Ishikawa (cell line): Measurements from ENCODE around the gene SLK.

Experiments used
- CEBPB ChIP-seq: IDR thresholded peaks from 2 replicates; pipeline ENCODE4 v1.6.1; 2012
- CREB1 ChIP-seq: IDR thresholded peaks from 2 replicates; pipeline ENCODE4 v1.6.1; 2012; ENCODE audit warnings: low read depth
- EGR1 ChIP-seq: IDR thresholded peaks from 2 replicates; pipeline ENCODE4 v1.6.1; 2012
- EP300 ChIP-seq: IDR thresholded peaks from 2 replicates; pipeline ENCODE4 v1.6.1; 2012; ENCODE audit warnings: borderline replicate concordance
- FOXM1 ChIP-seq: IDR thresholded peaks from 2 replicates; pipeline ENCODE4 v1.6.1; 2012; ENCODE audit warnings: low read depth, borderline replicate concordance
- MAX ChIP-seq: IDR thresholded peaks from 2 replicates; pipeline ENCODE4 v1.6.1; 2012
- NFIC ChIP-seq: IDR thresholded peaks from 2 replicates; pipeline ENCODE4 v1.6.1; 2012
- RAD21 ChIP-seq: IDR thresholded peaks from 2 replicates; pipeline ENCODE4 v1.6.1; 2012; ENCODE audit warnings: low read depth
- REST ChIP-seq: IDR thresholded peaks from 2 replicates; pipeline ENCODE4 v1.6.1; 2012; ENCODE audit warnings: low read depth, mild to moderate bottlenecking
- TAF1 ChIP-seq: IDR thresholded peaks from 2 replicates; pipeline ENCODE4 v1.6.1; 2012; ENCODE audit warnings: low read depth, mild to moderate bottlenecking
- TCF12 ChIP-seq: IDR thresholded peaks from 2 replicates; pipeline ENCODE4 v1.6.1; 2012; ENCODE audit warnings: low read depth
- TEAD4 ChIP-seq: IDR thresholded peaks from 2 replicates; pipeline ENCODE4 v1.6.1; 2012
- USF1 ChIP-seq: IDR thresholded peaks from 2 replicates; pipeline ENCODE4 v1.6.1; 2012
- YY1 ChIP-seq: IDR thresholded peaks from 2 replicates; pipeline ENCODE4 v1.6.1; 2012; ENCODE audit warnings: low read depth
- ZBTB7A ChIP-seq: IDR thresholded peaks from 2 replicates; pipeline ENCODE4 v1.6.1; 2012; ENCODE audit warnings: low read depth

The SLK gene

GRCh38 chr10:103947799-103948516, 19.0 kb upstream of the SLK start:
- no peak for TF ChIP-seq YY1
- no peak for TF ChIP-seq RAD21
- no peak for TF ChIP-seq USF1
- TF ChIP-seq MAX, result no peak
- TF ChIP-seq CREB1, result no peak
- TF ChIP-seq ZBTB7A, result no peak
- TF ChIP-seq EP300, result no peak
- TF ChIP-seq FOXM1, result no peak
- TF ChIP-seq NFIC, result no peak
- no peak for TF ChIP-seq REST
- no peak for TF ChIP-seq TAF1
- no peak for TF ChIP-seq TCF12
- no peak for TF ChIP-seq TEAD4
- TF ChIP-seq CEBPB, result no peak

GRCh38 chr10:103949728-103950127, 17.2 kb upstream of the SLK start:
- TF ChIP-seq FOXM1 (no peak), YY1 (no peak), USF1 (no peak), NFIC (no peak), EGR1 (no peak), REST (no peak), TEAD4 (no peak), CREB1 (no peak), EP300 (no peak), TAF1 (no peak), ZBTB7A (no peak), MAX (no peak)

- no peak for TF ChIP-seq REST
- no peak for TF ChIP-seq ZBTB7A
- TF ChIP-seq USF1, result no peak
- TF ChIP-seq TEAD4, result no peak
- TF ChIP-seq TAF1, result no peak
- no peak for TF ChIP-seq NFIC
- TF ChIP-seq RAD21, result no peak
- TF ChIP-seq MAX, result no peak
- TF ChIP-seq TCF12, result no peak
- no peak for TF ChIP-seq CEBPB
- no peak for TF ChIP-seq EP300
- TF ChIP-seq YY1, result no peak
- TF ChIP-seq CREB1, result no peak
Measured at GRCh38 chr10:103951183-103951582, 15.8 kb upstream of the SLK start.

GRCh38 chr10:103951942-103952341, 15.0 kb upstream of the SLK start:
- TF ChIP-seq EP300 (no peak), USF1 (no peak), TCF12 (no peak), CREB1 (no peak), FOXM1 (no peak), RAD21 (no peak), TEAD4 (no peak), NFIC (no peak), REST (no peak)
